Testis (tissue), 3 donors: ENCODE measurements around the gene PRR23A. TPM values are rescaled to one million over a fixed set of nuclear protein-coding genes. Genes with fewer than 3 reads are reported as not detected.

ENCODE experiments used
- DNase-seq: peaks from one replicate; pipeline ENCODE4 v3.0.0-alpha.2; 2019
- H3K27ac ChIP-seq, 2 donors: fragments of 200-600 bp; sonication (generic); one replicate each; pipeline ENCODE4 v1.5.1; 2019
- H3K27me3 ChIP-seq: fragments of 200-600 bp; sonication (generic); one replicate; pipeline ENCODE4 v1.5.1; 2019
- H3K36me3 ChIP-seq: fragments of 200-600 bp; sonication (generic); one replicate; pipeline ENCODE4 v1.5.1; 2017; ENCODE audit warnings: low read depth; ENCODE audit errors: missing control alignments
- H3K4me1 ChIP-seq: fragments of 200-600 bp; sonication (generic); one replicate; pipeline ENCODE4 v1.5.1; 2019
- H3K4me3 ChIP-seq, 2 donors: fragments of 200-600 bp; sonication (generic); one replicate each; pipeline ENCODE4 v1.5.1; 2017 to 2019
- H3K9me3 ChIP-seq: fragments of 200-600 bp; sonication (generic); one replicate; pipeline ENCODE4 v1.5.1; 2017
- POLR2A ChIP-seq: fragments of 450-650 bp; IDR thresholded peaks from one replicate; pipeline ENCODE4 v1.6.1; 2017; ENCODE audit warnings: antibody characterized with exemption, mild to moderate bottlenecking, moderate library complexity
- WGBS, 2 donors: methylation state at CpG; one replicate each; pipeline ENCODE4 v1.1.5; 2018; 5-methylcytosine and 5-hydroxymethylcytosine counted together
- intact Hi-C: fragments of 100-400 bp; cut with DNase I; formaldehyde crosslinking; loops from one replicate; pipeline ENCODE4 v1.15.1; 2023; ENCODE audit warnings: low total_unique reads
- polyA plus RNA-seq: library from polyadenylated mRNA; stranded (reverse); fragments of 350-450 nt; fragmentation: Illumina TruSeq; extraction: RNeasy Lipid Tissue Mini Kit (QIAGEN cat#74804); gene quantifications from one replicate; pipeline ENCODE4 v1.2.3, GENCODE V29; 2014; ENCODE audit warnings: low read depth, low replicate concordance; ENCODE audit not compliant: insufficient read depth
- total RNA-seq, 2 donors: library from RNA; depleted of rRNA; stranded (reverse); fragments of >200 nt; gene quantifications; one replicate each; pipeline ENCODE4 v1.2.3, GENCODE V29; 2016
- TF ChIP-seq, protein P1 (sequence below), 3 experiments: fragments of 450-650 bp in 2 of 3; fragments of 200-600 bp in 1 of 3; sonication (generic) in 1 of 3; IDR thresholded peaks; one replicate each; pipeline ENCODE4 v1.5.1; 2016 to 2019; ENCODE audit warnings: antibody characterized with exemption in 3 of 3, mild to moderate bottlenecking in 2 of 3, moderate library complexity in 1 of 3

The PRR23A gene
- total and polyA plus RNA-seq, 3 donors from 2014 or later, result 2.8 to 14.8 (median 6.6) TPM

DNA sequence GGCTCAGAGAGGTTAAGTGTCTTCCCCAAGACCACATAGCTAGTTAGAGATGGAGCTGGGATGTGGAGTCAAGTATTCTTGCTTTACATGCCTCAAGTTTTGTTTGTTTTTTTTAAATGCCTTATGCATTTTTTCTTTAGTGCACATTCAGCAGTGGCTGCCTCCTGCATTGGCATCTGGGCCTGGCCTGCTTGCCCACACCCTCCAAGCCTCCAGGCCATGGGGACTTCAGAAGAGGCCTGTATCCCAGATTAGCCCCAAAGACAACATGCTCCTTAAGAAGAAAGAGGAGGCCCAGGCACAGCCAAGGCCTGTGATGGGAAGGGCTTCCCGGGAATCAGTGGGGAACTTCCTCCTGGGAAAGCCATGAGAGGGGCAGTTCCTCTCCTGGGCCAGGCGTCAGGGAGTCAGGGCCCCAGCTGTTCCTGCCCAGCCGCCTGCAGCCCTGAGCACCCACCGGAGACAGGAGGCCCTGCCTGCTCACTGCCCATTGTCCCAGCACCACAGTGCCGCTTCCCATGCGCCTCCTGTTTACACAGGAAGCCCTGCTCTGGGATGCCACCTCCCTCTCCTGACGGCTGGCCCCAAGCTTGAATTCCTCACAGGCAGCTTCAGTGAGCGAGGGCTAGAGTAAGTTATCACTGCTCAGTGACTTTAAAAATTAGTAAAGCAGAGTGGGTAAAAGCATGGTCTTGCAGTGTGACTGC lies 43.1 kb downstream of the PRR23A start:
- 59 to 78% methylated on average over 6 to 8 of the region's 8 CpGs for WGBS, 2 donors
- H3K9me3 ChIP-seq, result no peaks in the 10 kb centered on the region
- intact Hi-C loops, result no loop called here
- no peak overlapping the region for H3K4me3 ChIP-seq
- no peaks in the 10 kb centered on the region for H3K27me3 ChIP-seq
- H3K27ac ChIP-seq, result no peak overlapping the region
- H3K4me1 ChIP-seq, result no peaks in the 10 kb centered on the region
- TF ChIP-seq POLR2A, result no peak
- TF ChIP-seq, protein P1, sequence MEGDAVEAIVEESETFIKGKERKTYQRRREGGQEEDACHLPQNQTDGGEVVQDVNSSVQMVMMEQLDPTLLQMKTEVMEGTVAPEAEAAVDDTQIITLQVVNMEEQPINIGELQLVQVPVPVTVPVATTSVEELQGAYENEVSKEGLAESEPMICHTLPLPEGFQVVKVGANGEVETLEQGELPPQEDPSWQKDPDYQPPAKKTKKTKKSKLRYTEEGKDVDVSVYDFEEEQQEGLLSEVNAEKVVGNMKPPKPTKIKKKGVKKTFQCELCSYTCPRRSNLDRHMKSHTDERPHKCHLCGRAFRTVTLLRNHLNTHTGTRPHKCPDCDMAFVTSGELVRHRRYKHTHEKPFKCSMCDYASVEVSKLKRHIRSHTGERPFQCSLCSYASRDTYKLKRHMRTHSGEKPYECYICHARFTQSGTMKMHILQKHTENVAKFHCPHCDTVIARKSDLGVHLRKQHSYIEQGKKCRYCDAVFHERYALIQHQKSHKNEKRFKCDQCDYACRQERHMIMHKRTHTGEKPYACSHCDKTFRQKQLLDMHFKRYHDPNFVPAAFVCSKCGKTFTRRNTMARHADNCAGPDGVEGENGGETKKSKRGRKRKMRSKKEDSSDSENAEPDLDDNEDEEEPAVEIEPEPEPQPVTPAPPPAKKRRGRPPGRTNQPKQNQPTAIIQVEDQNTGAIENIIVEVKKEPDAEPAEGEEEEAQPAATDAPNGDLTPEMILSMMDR (IDR thresholded peaks at IDR 0.05), result no peak
- no peak for DNase-seq
- no peaks in the 10 kb centered on the region for H3K36me3 ChIP-seq

- TF ChIP-seq, protein P1 (IDR thresholded peaks at IDR 0.05), result no peak
- no peak for TF ChIP-seq POLR2A
- no peak overlapping the region for H3K27ac ChIP-seq
- H3K4me3 ChIP-seq, result peak overlapping the region; percentile 29 to 32
- intact Hi-C loops, result no loop called here
- no peaks in the 10 kb centered on the region for H3K27me3 ChIP-seq
- no peak for DNase-seq
- no peaks in the 10 kb centered on the region for H3K4me1 ChIP-seq
- H3K9me3 ChIP-seq, result no peaks in the 10 kb centered on the region
- H3K36me3 ChIP-seq, result no peaks in the 10 kb centered on the region
- WGBS, 2 donors, result 3 to 6% methylated on average over 9 to 36 of the region's 36 CpGs
Measured at GRCh38 chr3:138960417-138960852, 45.6 kb downstream of the PRR23A start.

Other genes with a start within 250 kb of the PRR23A start
- gene PIK3CB, start 171.3 kb downstream of the PRR23A start, total RNA-seq, result 10 to 100 TPM; 25.9 to 27.7 TPM
- gene PIK3CB, start 171.3 kb downstream of the PRR23A start, polyA plus RNA-seq, result 14.3 TPM
- 1 to 10 TPM; 1.9 to 2.6 TPM for gene FOXL2, start 59.1 kb downstream of the PRR23A start, total RNA-seq
- 1.3 TPM for gene FOXL2, start 59.1 kb downstream of the PRR23A start, polyA plus RNA-seq
- 1 to 10 TPM; 2.7 to 2.8 TPM for gene FOXL2NB, start 59.1 kb downstream of the PRR23A start, total RNA-seq
- gene FOXL2NB, start 59.1 kb downstream of the PRR23A start, polyA plus RNA-seq, result 2.3 TPM
- gene PRR23B, start 14.7 kb upstream of the PRR23A start, total RNA-seq, result 1 to 10 TPM in 1 of 2 donors, under 1 TPM in 1; 0.93 to 3.7 TPM
- 1.8 TPM for gene PRR23B, start 14.7 kb upstream of the PRR23A start, polyA plus RNA-seq
- 1 to 10 TPM; 1.4 to 3.7 TPM for gene PRR23C, start 38.6 kb upstream of the PRR23A start, total RNA-seq
- gene PRR23C, start 38.6 kb upstream of the PRR23A start, polyA plus RNA-seq, result 1.3 TPM